DOHH2 (cell line): ENCODE results near the gene HOXA6.
A peak's percentile ranks its signal among the peaks of the same experiment; 100 is the strongest.

ENCODE experiments used
- CTCF ChIP-seq: fragments of 200-600 bp; sonication (generic); IDR thresholded peaks from one replicate; pipeline ENCODE4 v1.5.1; 2014; ENCODE audit warnings: antibody characterized with exemption, mild to moderate bottlenecking, low read depth, low read length; ENCODE audit not compliant: poor library complexity, severe bottlenecking
- EZH2phosphoT487 ChIP-seq: fragments of 200-600 bp; sonication (generic); IDR thresholded peaks from 2 replicates; pipeline ENCODE4 v1.6.1; 2017; ENCODE audit warnings: borderline replicate concordance, mild to moderate bottlenecking, antibody characterized with exemption, low read length, moderate library complexity, mixed read lengths

GRCh38 chr7:27183682-27184336 is 36.2 kb upstream of the HOXA6 start:
- no peak for TF ChIP-seq CTCF
- peak; percentile 100; the same call in 1 of the 2 replicates for TF ChIP-seq EZH2phosphoT487
